NCI-H187 (cell line): ENCODE results near the gene ATP5PD.

Experiments
- DNase-seq, 2 experiments: peaks; one replicate each; lab custom pipeline; 2025; lab: John Stamatoyannopoulos, UW

The ATP5PD gene

GRCh38 chr17:75046407-75047289 is at the start of gene ATP5PD, which contains the start of gene KCTD2:
TSS of gene ATP5PD (minus strand) at chr17:75046969. CDS start at chr17:75042650, 4,319 bp downstream.
TSS of gene KCTD2 (plus strand) at chr17:75047225. CDS start at chr17:75047251, 26 bp downstream.
- peak; percentile 83 to 93 for DNase-seq

- DNase-seq = no peak
Measured at GRCh38 chr17:75096082-75096625, 49.4 kb upstream of the ATP5PD start.

DNA sequence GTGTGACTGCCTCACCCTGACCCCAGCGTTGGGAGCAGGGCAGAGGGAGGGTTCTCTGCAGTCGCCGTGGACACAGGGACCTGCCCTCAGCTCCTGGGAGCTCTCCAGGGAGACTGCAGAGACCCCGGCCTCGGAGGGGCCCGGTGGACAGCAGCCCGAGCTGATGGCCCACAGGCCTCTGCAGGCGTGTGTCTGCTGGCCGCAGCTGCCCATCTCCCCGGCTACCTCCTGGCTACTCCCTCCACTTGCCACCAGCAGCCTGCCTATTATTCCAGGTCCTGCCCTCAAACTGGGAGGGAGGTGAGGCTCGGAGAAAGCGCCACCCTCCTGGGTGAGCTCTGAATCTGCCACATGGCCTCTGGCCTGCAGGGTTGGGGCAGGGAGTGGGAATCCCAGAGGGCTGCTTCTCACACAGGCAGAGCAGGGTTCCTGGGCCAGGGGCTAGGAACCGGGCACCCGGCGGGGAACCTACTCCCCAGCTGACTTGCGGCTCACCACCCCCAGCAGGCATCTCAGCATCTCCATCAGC is 48.2 kb upstream of the ATP5PD start:
- DNase-seq = no peak

GRCh38 chr17:75093548-75094158 is 46.9 kb upstream of the ATP5PD start:
- no peak for DNase-seq

DNA sequence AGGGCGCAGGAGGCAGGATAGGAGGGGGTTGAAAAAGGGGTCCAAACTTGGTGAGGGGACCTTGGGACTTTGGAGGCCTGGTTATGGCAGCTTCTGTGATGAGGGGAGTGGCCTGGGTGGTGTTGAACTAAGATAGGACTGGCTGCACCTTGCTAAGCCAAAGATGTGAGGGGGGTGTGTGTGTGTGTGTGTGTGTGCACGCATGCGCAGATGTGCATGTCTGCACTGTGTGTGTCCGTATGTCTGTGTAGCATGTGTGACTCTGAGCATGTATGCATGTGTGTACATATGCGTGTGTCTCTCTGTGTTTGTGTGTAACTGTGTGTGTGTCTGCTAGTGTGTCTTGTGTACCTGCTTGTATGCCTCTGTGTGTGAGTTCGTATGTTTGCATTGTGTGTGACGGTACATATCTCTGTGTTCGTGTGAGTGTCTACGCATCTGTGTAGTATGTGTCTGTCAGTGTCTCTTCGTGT is 45.1 kb upstream of the ATP5PD start:
- DNase-seq = no peak

DNA sequence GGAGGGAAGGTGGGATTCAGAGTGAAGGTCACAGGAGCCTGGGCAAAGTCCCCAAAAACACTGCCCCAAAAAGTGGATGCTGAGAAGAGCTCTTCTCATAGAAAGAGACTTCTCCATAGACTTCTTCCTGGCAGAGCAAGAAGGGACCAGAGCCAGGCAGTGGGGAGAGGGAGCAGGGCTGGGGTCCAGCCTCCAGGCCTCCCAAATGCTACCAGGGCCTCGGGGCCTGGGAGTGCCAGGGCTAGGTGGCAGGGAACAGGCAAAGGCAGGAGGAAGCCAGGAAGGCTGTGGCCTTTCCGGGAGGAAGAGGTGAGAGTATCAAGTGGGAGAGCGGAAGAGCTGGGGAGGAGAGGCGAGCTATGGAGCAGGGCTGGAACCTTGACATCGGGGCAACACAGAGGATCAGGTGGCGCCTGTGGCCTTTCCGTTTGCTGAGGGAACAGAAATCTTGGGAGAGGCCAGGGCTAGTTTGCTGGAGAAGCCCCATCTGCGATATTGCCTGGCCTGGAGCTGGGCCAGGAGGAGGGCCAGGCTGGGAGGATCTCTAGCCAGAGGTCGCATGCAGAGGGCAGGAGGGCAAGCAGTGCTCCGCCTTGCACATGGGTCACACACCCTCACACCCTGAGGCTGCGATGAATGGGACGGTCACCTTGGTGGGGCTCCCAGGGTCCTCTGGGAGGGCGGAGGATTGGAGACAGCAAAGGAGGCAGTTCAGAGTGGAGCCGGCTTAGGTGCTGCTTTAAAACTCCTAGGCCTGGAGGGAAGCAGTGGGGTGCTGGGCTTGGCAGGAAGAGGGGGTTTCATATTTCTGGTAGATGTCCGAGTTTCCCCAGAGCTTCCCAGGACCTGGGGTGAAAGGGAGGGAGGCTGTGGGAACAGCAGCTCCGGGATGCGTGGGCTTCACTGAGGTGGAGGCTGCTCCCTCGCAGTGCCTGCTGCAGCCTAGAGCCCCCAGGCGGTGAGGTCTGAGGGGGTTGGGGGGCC is 44.4 kb upstream of the ATP5PD start:
- DNase-seq = no peak

- DNase-seq = no peak
Measured at GRCh38 chr17:75088465-75089417, 42.0 kb upstream of the ATP5PD start.

DNA sequence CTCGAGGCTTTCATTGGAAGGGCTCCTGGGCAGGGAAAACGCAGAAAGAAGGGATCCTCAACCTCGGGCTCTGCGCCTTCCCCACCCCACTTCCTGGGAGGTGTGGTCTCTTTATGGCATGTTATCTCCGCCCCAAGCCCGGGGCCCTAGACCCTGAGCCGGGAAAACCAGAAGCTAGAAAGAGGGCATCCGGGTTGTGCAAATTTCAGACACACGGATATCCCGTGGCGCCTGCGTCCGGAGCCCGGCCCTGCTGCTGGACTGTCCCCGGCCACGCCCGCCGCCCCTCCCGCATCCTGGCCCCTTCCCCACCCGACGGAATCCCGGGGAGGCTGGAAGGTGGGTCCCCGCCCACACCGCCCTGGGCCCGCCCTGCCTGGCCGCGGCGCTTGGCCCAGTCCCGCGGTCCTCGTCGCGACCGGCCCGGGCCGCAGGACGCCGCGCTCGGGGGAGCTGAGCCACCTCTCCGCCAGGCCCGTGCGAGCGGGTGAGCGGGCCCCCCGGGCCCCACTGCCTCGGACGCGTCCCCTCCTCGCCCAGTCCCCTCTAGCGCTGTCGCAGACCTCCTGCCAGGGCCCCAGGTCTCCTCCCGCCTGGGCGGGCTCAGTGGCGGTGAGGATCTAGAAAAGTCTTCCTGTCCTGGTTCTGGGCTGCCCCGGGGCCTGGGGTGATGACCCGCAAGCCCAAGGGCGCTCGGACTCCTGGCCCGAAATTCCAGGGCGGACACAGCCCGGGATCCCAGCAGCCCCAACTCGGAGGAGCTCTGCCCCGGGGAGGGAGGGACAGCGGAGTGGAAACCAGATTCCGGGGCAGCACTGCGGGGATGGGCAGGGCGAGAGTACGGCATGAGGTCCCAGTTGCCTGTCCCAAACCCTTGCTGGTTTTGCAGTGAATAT is 41.0 kb upstream of the ATP5PD start, which contains the start of gene SLC16A5:
Gene SLC16A5, plus strand, starts transcription at position 397 of the 896 bp plus-strand sequence. CDS start 5,683 bp downstream, outside the sequence.
- no peak for DNase-seq

- no peak for DNase-seq
Measured at GRCh38 chr17:75087182-75087557, 40.4 kb upstream of the ATP5PD start.

- no peak for DNase-seq
Measured at GRCh38 chr17:75086496-75087181, 39.9 kb upstream of the ATP5PD start.

- no peak for DNase-seq
Measured at GRCh38 chr17:75084039-75084660, 37.4 kb upstream of the ATP5PD start.

DNA sequence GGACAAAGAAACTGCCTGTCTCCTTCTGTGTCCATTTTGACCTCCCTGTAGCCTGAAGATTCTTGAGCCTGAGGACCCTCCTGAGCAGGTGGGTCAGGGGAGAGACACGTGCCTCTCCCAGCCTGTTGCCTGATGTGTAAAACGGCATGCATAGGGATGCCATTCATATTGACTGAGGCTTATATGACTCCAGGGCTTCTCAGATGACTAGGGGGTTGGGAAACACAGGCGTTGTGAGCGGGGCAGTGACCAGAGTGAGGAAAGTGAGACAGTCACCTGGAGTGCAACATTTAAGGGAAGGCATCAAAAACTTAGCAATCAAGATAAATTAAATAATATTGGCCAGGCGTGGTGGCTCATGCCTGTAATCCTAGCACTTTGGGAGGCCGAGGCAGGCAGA is 35.9 kb upstream of the ATP5PD start:
- DNase-seq = no peak

- no peak for DNase-seq
Measured at GRCh38 chr17:75081611-75082540, 35.1 kb upstream of the ATP5PD start.

- DNase-seq = no peak
Measured at GRCh38 chr17:75079023-75079373, 32.2 kb upstream of the ATP5PD start.

- DNase-seq = no peak
Measured at GRCh38 chr17:75078284-75079022, 31.7 kb upstream of the ATP5PD start.
